C4-2B (cell line): Measurements from ENCODE around the gene CADPS2.

Experiments used
- CTCF ChIP-seq: fragments of 450-650 bp; conservative IDR thresholded peaks from 2 replicates; pipeline ENCODE4 v1.5.1; 2017; ENCODE audit warnings: mild to moderate bottlenecking
- ZFX ChIP-seq: fragments of 450-650 bp; IDR thresholded peaks from 2 replicates; pipeline ENCODE4 v1.6.1; 2017

- TF ChIP-seq CTCF = no peak
- TF ChIP-seq ZFX = no peak
Measured at GRCh38 chr7:122433765-122434164, 452.5 kb downstream of the CADPS2 start.
